ENCODE data around the gene FAM181A.

FAM181A gene

DNA sequence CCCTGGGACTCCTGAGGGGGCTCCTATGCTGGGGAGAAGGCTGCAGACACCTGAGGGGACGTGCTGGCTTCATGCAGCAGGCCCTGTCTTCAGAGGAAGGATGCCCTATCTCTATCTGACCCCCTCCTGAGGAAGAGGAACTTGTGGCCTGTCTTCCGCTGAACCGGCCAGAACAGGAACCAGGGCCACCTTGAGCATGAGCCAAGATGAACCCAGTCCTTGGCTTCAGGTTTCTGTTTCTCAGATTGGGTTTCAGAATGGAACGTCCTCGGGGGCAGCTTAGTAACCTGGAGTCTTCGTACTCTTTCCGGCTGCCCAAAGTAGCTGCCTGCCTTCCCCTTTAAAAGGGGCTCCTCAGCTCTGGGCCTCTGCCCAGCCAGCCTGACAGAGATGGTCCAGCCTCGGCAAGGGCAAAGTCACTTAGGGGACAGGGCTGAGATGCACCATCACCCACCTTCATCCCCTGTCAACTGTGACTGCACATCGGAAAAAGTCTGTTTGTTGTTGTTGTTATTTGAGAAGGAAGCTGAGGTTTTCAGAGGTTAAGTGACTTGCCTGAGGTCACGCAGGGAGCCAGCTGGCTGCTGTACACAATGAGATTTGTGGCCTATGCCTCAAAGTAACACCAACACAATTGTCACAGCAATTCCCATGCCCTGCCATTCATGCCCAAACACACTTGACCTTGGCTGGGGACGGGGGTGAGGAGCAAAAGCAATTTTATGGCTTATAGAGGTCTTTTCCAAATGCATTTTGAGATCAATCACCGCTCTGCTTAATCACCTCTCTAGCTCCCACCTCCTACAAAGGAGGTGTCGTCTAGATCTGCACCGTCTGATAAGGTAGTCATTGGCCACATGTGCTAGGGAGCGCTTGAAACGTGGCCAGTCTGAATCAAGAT is 35.8 kb downstream of the FAM181A start:
- no peak for DNase-seq (ENCODE audit: low spot score)

- no peak for DNase-seq (ENCODE audit: low spot score)
Observed at GRCh38 chr14:93963692-93964091, 36.5 kb downstream of the FAM181A start.

DNA sequence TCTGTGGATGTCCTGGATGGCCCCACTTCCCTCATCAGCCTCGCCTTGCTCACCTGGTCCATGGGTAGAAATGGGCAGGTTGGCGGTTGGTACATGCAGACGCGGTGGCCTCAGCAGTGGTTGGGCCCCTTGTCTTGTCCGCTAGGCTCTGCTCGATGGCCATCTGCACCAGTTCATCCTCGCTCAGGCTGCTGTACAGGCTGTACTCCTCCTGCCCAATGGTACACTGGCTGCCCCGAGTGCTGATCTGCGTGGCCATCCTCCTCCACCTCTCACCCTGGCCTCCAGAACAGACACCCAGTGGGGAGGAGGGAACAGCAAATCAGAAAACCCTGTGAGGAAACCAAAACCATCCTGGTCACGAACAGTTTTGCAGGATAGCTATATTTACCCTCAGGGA is 37.1 kb downstream of the FAM181A start:
- DNase-seq (ENCODE audit: low spot score): no peak

DNA sequence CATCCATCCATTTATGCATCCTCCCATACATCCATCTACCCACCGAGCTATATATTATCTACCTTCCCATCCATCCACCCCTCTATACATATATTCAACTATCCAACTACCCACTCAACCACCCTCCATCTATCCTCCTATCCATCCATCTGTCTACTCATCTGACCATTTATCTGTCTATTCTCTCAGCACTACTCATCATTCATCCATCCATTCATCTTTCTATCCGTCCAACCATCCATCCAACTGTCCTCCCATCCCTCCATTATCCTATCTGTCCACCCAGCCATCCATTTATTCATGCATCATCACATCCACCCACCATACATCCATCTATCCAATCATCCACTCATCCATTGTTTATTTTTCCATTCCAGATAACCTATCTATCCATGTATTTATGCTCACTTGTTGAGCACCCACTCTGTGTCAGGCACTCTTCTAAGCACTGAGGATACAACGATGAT is 37.7 kb downstream of the FAM181A start:
- no peak for DNase-seq (ENCODE audit: low spot score)

- DNase-seq (ENCODE audit: low spot score): no peak
Observed at GRCh38 chr14:93965287-93965821, 38.2 kb downstream of the FAM181A start.

DNA sequence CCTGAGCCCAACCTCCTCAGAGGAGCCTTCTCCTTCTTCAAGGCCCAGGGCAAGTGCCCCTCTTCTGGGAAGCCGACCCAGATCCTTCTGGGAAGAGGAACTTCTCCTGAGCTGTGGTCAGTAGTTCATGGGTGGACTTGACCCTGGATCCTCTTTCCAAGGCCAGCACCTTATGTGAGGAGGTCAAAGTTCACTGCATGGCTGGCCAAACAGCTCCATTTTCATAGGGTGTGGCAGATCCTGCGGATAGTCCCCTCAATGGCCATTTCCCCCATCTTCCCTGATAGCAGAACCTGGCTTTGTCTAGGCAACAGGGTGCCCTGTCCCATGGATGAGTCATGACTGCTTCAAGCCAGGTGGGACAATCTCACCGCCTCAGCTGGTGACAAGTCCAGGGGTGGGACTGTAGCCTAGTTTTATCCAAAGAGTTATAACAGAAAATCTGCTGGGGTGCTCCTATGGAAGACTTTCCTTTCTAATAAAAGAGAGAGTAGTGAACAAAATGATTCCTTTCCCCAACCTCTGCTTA is 38.9 kb downstream of the FAM181A start:
- no peak for DNase-seq (ENCODE audit: low spot score)

DNA sequence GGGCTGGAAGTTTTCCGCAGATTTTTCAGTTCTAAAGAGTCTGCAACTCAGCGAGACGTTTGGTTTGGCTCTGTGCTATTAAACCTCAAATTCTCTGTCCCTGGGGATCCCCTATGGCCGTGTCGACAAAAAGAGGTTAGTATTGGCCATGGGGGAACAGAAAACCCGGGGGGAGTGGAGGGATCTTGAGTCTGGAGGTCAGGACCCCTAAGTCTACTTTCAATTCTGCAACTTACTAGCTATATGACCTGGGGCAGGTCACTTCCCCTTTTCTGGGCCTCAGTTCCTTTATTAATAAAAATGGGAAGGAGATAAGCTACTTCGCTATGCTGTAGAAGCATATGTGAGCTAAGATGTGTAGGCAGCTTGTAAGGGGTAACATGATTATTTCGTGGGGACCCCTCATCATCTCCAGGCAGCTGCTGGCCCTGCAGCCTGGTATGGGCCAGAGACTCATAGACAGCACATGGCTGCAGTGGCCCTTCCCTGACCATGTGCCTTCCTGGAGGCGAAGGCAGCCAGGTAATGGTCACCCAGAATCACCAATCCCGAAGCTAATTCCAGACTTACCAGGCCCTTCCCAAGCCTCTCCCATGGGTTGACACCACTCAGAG is 40.6 kb downstream of the FAM181A start:
- DNase-seq (ENCODE audit: low spot score): no peak

- no peak for DNase-seq (ENCODE audit: low spot score)
Observed at GRCh38 chr14:93969082-93969828, 42.1 kb downstream of the FAM181A start.

DNA sequence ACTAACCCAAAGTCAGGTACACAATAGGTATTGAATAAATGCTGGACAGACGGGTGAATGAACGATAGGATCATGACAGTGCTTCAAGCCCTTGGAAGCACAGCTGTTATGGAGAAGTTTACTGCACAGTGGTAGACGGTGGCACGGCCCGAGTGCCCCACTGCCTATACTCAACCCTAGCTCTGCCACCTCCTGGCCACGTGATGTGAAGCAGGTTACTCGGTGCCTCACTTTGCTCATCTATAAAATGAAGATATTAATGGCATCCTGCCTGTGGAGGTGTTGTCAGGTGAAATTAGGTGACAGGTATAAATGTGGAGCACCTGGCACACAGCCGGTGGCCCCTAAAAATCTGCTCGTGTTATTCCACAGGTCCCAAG is 43.4 kb downstream of the FAM181A start:
- no peak for DNase-seq (ENCODE audit: low spot score)

DNA sequence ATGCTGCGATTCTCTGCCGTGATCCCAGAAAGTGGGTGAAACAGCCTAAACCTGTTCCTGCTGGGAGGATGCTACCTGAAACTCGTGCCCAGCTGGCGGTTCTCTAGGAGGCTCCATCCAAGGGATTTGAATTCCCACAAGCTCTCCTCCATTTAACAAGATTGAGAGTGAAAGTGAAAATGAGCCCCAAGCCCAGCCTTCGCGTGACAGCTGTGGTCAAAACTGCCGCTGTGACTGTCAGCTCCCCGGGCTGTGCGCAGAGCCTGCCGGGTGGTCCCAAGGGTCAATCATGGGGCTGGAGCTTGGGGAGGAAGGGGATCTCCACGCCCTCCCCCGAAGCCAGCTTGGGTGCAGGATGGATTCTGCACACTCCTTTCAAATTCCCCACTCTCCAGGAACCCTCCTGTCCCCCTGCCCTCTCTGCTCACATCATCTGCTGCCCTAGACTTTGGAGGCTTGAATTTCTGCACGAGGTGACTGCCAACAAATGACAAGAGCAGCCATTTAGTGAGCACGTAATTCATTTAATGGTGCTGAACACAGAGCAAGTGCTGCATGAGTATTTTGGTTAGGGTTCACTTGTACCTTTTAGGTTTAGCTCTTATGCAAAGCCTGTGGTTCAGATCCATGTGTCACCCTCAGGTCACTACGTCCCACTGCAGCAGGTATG is 44.0 kb downstream of the FAM181A start:
- no peak for DNase-seq (ENCODE audit: low spot score)

DNA sequence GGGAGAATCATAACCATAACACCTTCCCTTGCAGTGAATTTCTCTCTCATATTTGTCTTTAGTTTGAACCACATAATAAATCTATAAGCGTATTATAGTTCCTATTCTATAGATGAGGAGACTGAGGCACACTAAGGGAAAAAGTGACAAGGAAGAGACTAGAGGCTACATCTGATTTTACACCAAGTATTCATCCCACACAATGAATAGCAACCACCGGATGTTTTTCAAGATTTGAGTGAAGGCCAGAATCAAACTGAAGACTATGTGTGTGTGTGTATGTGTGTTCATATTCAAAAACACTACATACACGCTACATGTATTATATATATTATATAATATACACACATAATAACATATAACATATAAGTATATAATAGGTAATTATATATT is 44.5 kb downstream of the FAM181A start:
- no peak for DNase-seq (ENCODE audit: low spot score)

DNA sequence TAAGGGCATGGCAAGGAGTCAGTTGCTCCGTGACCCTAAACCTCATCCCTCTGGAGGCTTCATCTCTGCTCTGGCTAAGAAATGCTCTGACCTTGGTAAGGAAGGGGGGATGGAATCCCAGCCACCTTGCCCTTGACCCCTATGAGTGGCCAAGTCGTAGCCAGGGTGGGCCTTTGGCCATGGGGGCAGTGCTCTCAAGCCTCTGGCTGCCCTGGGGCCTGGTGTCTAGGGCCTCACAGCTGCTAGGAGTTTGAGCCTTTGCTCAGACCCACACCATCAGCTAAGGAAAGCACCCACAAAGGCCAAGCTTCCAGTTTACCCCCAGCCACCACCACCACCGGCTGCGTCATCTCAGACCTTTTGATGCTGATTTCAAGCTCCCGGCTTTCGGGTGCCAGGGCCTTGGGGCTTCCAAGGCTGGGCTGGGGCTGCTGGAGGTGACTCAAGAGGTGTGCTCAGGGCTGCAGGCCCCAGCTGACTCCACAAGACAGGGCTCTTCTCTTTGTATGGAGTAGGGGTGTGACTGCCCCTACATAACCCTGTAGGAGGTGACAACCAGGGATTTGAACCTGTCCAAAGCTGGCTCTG is 45.6 kb downstream of the FAM181A start:
- DNase-seq (ENCODE audit: low spot score): no peak

- no peak for DNase-seq (ENCODE audit: low spot score)
Observed at GRCh38 chr14:93973607-93974006, 46.5 kb downstream of the FAM181A start.

DNA sequence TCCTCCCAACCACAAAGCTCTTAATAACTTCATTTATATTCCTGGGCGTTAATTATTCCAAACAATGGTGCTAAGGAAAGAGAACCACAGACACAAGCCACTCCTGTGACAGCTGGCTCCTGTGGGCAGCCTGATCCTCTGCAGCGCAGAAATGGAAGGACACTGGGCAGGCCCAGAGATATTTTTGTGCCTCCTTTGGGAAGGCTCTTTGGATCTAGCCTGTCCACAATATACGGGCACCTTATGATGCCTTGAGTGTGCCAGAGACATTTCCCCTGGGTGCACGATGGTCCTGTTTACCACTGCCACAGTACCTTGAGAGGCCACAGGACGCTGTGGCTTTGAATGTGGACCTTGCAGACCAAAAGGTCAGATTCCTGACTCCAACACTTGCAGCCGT is 47.2 kb downstream of the FAM181A start:
- DNase-seq (ENCODE audit: low spot score): no peak

DNA sequence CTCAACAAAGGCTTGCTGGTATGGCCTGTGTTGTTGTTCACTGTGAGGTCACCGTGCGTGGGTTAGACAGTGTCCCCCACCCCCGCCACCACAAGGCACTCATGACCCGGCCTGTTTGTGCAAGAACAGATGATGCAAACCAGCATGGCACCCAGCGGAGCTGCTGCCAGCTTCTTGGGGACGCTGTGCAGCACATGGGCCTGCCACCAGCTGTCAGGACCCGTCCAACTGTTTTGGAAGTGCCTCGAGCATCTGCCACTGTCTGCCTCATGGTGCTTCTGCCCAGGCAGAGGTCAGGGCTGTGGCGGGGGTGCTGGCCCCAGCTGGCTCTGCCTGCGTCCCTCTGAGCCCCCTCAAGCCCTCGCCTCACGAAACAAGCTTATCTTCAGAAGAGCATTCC is 47.7 kb downstream of the FAM181A start:
- DNase-seq (ENCODE audit: low spot score): no peak

- no peak for DNase-seq (ENCODE audit: low spot score)
Observed at GRCh38 chr14:93975791-93976476, 48.8 kb downstream of the FAM181A start.

GRCh38 chr14:93976477-93977057 is 49.4 kb downstream of the FAM181A start, which contains the start of gene ASB2:
Gene ASB2 (minus strand): TSS chr14:93976570. CDS start chr14:93964539, 12,031 bp downstream.
- no peak for DNase-seq (ENCODE audit: low spot score)

DNA sequence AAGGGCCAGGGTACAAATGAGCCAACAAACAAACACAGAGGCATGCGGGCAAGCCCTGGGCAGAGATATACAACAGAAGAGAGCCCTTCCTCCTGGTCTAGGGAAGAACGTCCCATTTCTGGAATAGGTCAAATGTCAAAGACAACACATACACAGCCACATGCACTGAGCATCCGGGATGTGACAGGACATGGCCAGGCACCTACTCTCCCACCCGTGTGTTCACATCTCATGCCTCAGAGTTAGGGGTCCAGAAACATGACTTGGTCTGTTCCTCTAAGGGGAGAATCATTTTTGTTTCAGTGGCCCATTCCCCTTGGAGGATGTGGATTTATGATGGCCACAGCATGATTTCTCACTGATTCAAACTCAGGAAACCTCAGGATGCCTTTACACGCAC is 50.0 kb downstream of the FAM181A start:
- no peak for DNase-seq (ENCODE audit: low spot score)

DNA sequence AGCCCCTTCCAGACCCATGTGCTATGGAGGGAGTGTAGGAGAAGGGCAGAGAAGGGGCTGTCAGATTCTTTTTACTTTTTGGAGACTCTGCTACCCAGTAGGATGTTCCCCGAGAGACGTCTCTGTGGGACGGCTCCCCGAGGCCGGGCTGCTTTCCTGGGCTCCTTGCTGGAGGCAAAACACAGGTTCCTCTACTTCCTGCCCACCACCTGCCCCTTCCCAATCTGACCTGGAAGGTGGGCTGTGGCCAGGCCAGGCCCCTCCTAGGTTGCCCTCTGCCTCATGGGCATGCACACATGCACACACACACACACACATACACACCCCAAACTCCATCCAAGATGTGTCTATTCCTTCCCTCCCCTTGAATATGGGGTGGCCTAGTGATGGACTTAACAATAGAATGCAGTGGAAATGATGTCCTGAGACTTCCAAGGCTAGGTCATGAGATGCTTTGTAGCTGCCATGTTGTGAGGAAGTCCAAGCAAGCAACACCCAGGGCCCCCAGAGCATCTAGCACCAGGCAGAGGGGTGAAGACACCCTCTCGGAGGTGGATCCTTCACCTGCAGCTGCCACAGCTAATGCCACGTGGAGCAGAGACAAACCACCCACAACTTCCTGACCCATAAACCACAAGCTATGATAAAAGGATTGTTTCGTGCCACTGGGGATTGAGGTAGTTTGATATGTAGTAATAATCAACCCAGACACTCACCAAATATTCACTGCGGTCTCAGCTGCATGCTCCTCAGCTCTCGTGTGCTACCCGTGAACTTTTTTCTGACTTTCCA is 50.8 kb downstream of the FAM181A start:
- no peak for DNase-seq (ENCODE audit: low spot score)

Measured in HuH-7.5 (cell line).